ENCODE results near the gene HHAT. TPM values are rescaled to one million over a fixed set of nuclear protein-coding genes. Genes with fewer than 3 reads are reported as not detected.

The HHAT gene
- polyA plus RNA-seq, 3 donors = 1.1 to 1.6 (median 1.5) TPM

DNA sequence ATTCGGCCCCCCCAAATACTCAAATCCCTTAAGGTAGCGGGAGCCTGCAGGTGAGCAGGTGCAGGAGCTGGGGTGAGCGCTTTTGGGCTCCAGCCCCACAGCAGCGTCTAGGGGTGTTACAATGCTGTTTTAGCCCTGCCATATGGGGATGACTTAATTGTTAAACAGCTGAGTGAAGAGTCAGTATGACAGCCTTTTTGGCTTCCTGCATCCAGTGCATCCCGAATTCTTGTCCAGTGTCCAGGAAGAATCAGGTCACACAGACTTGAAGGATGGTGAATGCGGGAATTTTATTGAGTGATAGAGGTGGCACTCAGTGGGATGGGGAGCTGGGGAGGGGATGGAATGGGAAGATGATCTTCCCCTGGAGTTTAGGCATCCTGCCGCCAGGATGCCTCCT lies 30.4 kb upstream of the HHAT start:
- WGBS (ENCODE audit: insufficient coverage) = 76% methylated on average over 5 of the region's 7 CpGs
- no peaks in the 10 kb centered on the region for H3K36me3 ChIP-seq (replicated peaks in 1 of 2; ENCODE audit: control insufficient read depth in 1 of 2, insufficient read depth in 2 of 2, low read length in 2 of 2)
- no peak overlapping the region for H3K27ac ChIP-seq (ENCODE audit: low read depth in 1 of 2, low read length in 2 of 2)
- Mint-ChIP-seq H3K9me3 (peaks cover 0 to 2% (median 0%) of the 10 kb centered on the region in 7 donors), H3K27me3 (ENCODE audit: low read depth in 3 of 3) (peaks cover 9 to 20% (median 16%) of the 10 kb centered on the region in 3 donors), H3K36me3 (no peaks in the 10 kb centered on the region), H3K4me3 (no peak overlapping the region), H3K27ac (no peak overlapping the region), H3K4me1 (no peaks in the 10 kb centered on the region)
- H3K4me2 ChIP-seq (replicated peaks; ENCODE audit: extremely low read depth, low read length, poor library complexity, severe bottlenecking) = no peak overlapping the region
- H4K20me1 ChIP-seq (ENCODE audit: insufficient read depth, low read length) = no peaks in the 10 kb centered on the region
- H3K4me3 ChIP-seq (replicated peaks in 1 of 3; ENCODE audit: low read depth in 2 of 3, low read length in 3 of 3) = no peak overlapping the region
- no peak overlapping the region for H3K9ac ChIP-seq (ENCODE audit: insufficient read depth, low read length, poor library complexity, severe bottlenecking)
- no peak overlapping the region for H2AFZ ChIP-seq (ENCODE audit: insufficient read depth, low read depth, low read length, poor library complexity, severe bottlenecking)
- no peak for DNase-seq
- H3K79me2 ChIP-seq (ENCODE audit: insufficient read depth, low read length) = no peaks in the 10 kb centered on the region
- no peaks in the 10 kb centered on the region for H3K4me1 ChIP-seq (ENCODE audit: control insufficient read depth in 1 of 2, insufficient read depth in 2 of 2, low read length in 2 of 2)
- intact Hi-C loops (cut with micrococcal nuclease) = no loop called here
- TF ChIP-seq, protein P1, sequence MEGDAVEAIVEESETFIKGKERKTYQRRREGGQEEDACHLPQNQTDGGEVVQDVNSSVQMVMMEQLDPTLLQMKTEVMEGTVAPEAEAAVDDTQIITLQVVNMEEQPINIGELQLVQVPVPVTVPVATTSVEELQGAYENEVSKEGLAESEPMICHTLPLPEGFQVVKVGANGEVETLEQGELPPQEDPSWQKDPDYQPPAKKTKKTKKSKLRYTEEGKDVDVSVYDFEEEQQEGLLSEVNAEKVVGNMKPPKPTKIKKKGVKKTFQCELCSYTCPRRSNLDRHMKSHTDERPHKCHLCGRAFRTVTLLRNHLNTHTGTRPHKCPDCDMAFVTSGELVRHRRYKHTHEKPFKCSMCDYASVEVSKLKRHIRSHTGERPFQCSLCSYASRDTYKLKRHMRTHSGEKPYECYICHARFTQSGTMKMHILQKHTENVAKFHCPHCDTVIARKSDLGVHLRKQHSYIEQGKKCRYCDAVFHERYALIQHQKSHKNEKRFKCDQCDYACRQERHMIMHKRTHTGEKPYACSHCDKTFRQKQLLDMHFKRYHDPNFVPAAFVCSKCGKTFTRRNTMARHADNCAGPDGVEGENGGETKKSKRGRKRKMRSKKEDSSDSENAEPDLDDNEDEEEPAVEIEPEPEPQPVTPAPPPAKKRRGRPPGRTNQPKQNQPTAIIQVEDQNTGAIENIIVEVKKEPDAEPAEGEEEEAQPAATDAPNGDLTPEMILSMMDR (IDR thresholded peaks at IDR 0.05) = no peak
- peaks cover 2 to 8% of the 10 kb centered on the region in 2 donors for H3K27me3 ChIP-seq (ENCODE audit: control insufficient read depth in 2 of 2, insufficient read depth in 2 of 2, low read length in 2 of 2)
- H3K9me3 ChIP-seq (replicated peaks in 1 of 2; ENCODE audit: control insufficient read depth in 1 of 2, insufficient read depth in 1 of 2, low read length in 2 of 2) = no peaks in the 10 kb centered on the region

DNA sequence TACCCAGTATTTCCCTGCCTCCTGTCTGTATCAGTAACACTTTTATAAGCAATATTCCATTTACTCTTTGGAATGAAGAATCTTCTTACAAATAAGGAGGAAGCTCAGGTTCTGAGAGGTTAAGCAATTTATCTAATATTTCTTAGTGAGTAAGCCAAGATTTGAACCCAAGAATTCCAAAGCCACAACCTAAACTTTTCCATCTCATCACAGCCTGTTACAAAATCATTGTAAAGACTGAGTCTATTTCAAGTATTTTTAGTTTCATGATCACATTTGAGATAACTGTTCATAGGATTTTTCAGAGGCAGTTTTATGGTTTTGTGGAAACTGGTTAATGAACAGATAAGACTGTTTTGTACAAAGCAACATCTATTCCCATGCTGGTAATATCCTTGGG lies 29.8 kb upstream of the HHAT start:
- Histone ChIP-seq H2AFZ (ENCODE audit: insufficient read depth, low read depth, low read length, poor library complexity, severe bottlenecking) (no peak overlapping the region), H3K79me2 (ENCODE audit: insufficient read depth, low read length) (no peaks in the 10 kb centered on the region), H3K9me3 (replicated peaks in 1 of 2; ENCODE audit: control insufficient read depth in 1 of 2, insufficient read depth in 1 of 2, low read length in 2 of 2) (no peaks in the 10 kb centered on the region), H3K36me3 (replicated peaks in 1 of 2; ENCODE audit: control insufficient read depth in 1 of 2, insufficient read depth in 2 of 2, low read length in 2 of 2) (no peaks in the 10 kb centered on the region), H3K27ac (ENCODE audit: low read depth in 1 of 2, low read length in 2 of 2) (no peak overlapping the region), H3K9ac (ENCODE audit: insufficient read depth, low read length, poor library complexity, severe bottlenecking) (no peak overlapping the region), H3K4me1 (ENCODE audit: control insufficient read depth in 1 of 2, insufficient read depth in 2 of 2, low read length in 2 of 2) (no peaks in the 10 kb centered on the region), H4K20me1 (ENCODE audit: insufficient read depth, low read length) (no peaks in the 10 kb centered on the region), H3K4me3 (replicated peaks in 1 of 3; ENCODE audit: low read depth in 2 of 3, low read length in 3 of 3) (no peak overlapping the region), H3K27me3 (ENCODE audit: control insufficient read depth in 2 of 2, insufficient read depth in 2 of 2, low read length in 2 of 2) (peaks cover 2 to 3% of the 10 kb centered on the region in 2 donors), H3K4me2 (replicated peaks; ENCODE audit: extremely low read depth, low read length, poor library complexity, severe bottlenecking) (no peak overlapping the region)
- no peak overlapping the region for H3K4me3 Mint-ChIP-seq
- H3K27ac Mint-ChIP-seq = no peak overlapping the region
- no peak for DNase-seq
- peaks cover 5 to 17% (median 12%) of the 10 kb centered on the region in 3 donors for H3K27me3 Mint-ChIP-seq (ENCODE audit: low read depth in 3 of 3)
- H3K36me3 Mint-ChIP-seq = no peaks in the 10 kb centered on the region
- TF ChIP-seq, protein P1 (IDR thresholded peaks at IDR 0.05) = no peak
- intact Hi-C loops (cut with micrococcal nuclease) = no loop called here
- H3K9me3 Mint-ChIP-seq = peaks cover 0 to 2% (median 0%) of the 10 kb centered on the region in 7 donors
- H3K4me1 Mint-ChIP-seq = no peaks in the 10 kb centered on the region
